Upper lobe of right lung (tissue), 1 donor: Measurements from ENCODE around the gene BUB1. TPM values are rescaled to one million over a fixed set of nuclear protein-coding genes. Genes with fewer than 3 reads are reported as not detected.

Experiments
- ATAC-seq: fragments of 200-7000 bp; cut with Tn5 transposase; one replicate; pipeline ENCODE4 v1.9.1; 2020; ENCODE audit warnings: mild to moderate bottlenecking, moderate library complexity
- DNase-seq: peaks from one replicate; pipeline ENCODE4 v3.0.0-alpha.2; 2020
- H3K27ac ChIP-seq: fragments of 200-600 bp; one replicate; pipeline ENCODE4 v1.8.0; 2022
- H3K27me3 ChIP-seq: fragments of 200-600 bp; one replicate; pipeline ENCODE4 v1.8.0; 2022; ENCODE audit warnings: mild to moderate bottlenecking
- H3K36me3 ChIP-seq: fragments of 200-600 bp; one replicate; pipeline ENCODE4 v1.8.0; 2022
- H3K4me1 ChIP-seq: fragments of 200-600 bp; one replicate; pipeline ENCODE4 v1.8.0; 2022
- H3K4me3 ChIP-seq: fragments of 200-600 bp; one replicate; pipeline ENCODE4 v1.8.0; 2022; ENCODE audit warnings: mild to moderate bottlenecking
- H3K9me3 ChIP-seq: fragments of 200-600 bp; one replicate; pipeline ENCODE4 v1.8.0; 2022
- CTCF ChIP-seq: fragments of 200-600 bp; IDR thresholded peaks from one replicate; pipeline ENCODE4 v1.8.0; 2022; ENCODE audit warnings: antibody characterized with exemption
- intact Hi-C: fragments of 100-400 bp; cut with DNase I; formaldehyde crosslinking; loops from one replicate; pipeline ENCODE4 v1.11.0; 2022
- total RNA-seq: library from RNA; stranded (reverse); fragmentation: NEBNext Ultra II Directional; extraction: Animal tissue kit (Norgen Biotek cat#: 25700); gene quantifications from one replicate; pipeline ENCODE4 v1.2.1, GENCODE V29; 2021
- donor health status: DM: no; HTN: yes; CAD: no; lungs with severe emphysema.

Gene BUB1
- total RNA-seq, 1 donor from 2014 or later = 2.4 TPM

GRCh38 chr2:110673201-110673600 is 4.7 kb downstream of the BUB1 start:
- H3K4me1 ChIP-seq = peaks cover 13% of the 10 kb centered on the region
- intact Hi-C loops = no loop called here
- no peak for DNase-seq
- no peak overlapping the region for H3K4me3 ChIP-seq
- ATAC-seq = no peak
- no peak for TF ChIP-seq CTCF
- no peak overlapping the region for H3K27ac ChIP-seq
- H3K9me3 ChIP-seq = no peaks in the 10 kb centered on the region
- H3K36me3 ChIP-seq = no peaks in the 10 kb centered on the region
- H3K27me3 ChIP-seq = no peaks in the 10 kb centered on the region

GRCh38 chr2:110670826-110671225 is 7.0 kb downstream of the BUB1 start:
- no peaks in the 10 kb centered on the region for H3K36me3 ChIP-seq
- H3K27me3 ChIP-seq = no peaks in the 10 kb centered on the region
- H3K9me3 ChIP-seq = no peaks in the 10 kb centered on the region
- H3K4me1 ChIP-seq = peaks cover 15% of the 10 kb centered on the region
- H3K27ac ChIP-seq = no peak overlapping the region
- no peak for TF ChIP-seq CTCF
- intact Hi-C loops = no loop called here
- H3K4me3 ChIP-seq = no peak overlapping the region
- DNase-seq (no peak), ATAC-seq (no peak)

- intact Hi-C loops = no loop called here
- H3K36me3 ChIP-seq = no peaks in the 10 kb centered on the region
- no peak for TF ChIP-seq CTCF
Observed at GRCh38 chr2:110669079-110669478, 8.8 kb downstream of the BUB1 start.

GRCh38 chr2:110667071-110667470 is 10.8 kb downstream of the BUB1 start:
- Histone ChIP-seq H3K27ac (no peak overlapping the region), H3K27me3 (no peaks in the 10 kb centered on the region), H3K36me3 (no peaks in the 10 kb centered on the region), H3K4me1 (peaks cover 6% of the 10 kb centered on the region), H3K4me3 (no peak overlapping the region), H3K9me3 (no peaks in the 10 kb centered on the region)
- ATAC-seq (no peak), DNase-seq (no peak)
- TF ChIP-seq CTCF = no peak
- intact Hi-C loops = no loop called here

More at GRCh38 chr2:110669079-110669478, 8.8 kb downstream of the BUB1 start:
- Histone ChIP-seq H3K4me1 (peaks cover 6% of the 10 kb centered on the region), H3K9me3 (no peaks in the 10 kb centered on the region), H3K4me3 (no peak overlapping the region), H3K27me3 (no peaks in the 10 kb centered on the region), H3K27ac (no peak overlapping the region)
- DNase-seq (no peak), ATAC-seq (no peak)

GRCh38 chr2:110664135-110664534 is 13.7 kb downstream of the BUB1 start:
- no peak overlapping the region for H3K4me3 ChIP-seq
- intact Hi-C loops = no loop called here
- DNase-seq (no peak), ATAC-seq (no peak)
- no peak for TF ChIP-seq CTCF
- no peaks in the 10 kb centered on the region for H3K36me3 ChIP-seq
- no peak overlapping the region for H3K27ac ChIP-seq
- H3K4me1 ChIP-seq = peaks cover 6% of the 10 kb centered on the region
- H3K27me3 ChIP-seq = no peaks in the 10 kb centered on the region
- H3K9me3 ChIP-seq = no peaks in the 10 kb centered on the region

GRCh38 chr2:110662560-110662959 is 15.3 kb downstream of the BUB1 start:
- Histone ChIP-seq H3K4me1 (peaks cover 6% of the 10 kb centered on the region), H3K27ac (no peak overlapping the region), H3K27me3 (no peaks in the 10 kb centered on the region), H3K36me3 (no peaks in the 10 kb centered on the region), H3K4me3 (no peak overlapping the region), H3K9me3 (no peaks in the 10 kb centered on the region)
- ATAC-seq (no peak), DNase-seq (no peak)
- no peak for TF ChIP-seq CTCF
- intact Hi-C loops = no loop called here
